ENCODE results near the gene FTO. TPM values are rescaled to one million over a fixed set of nuclear protein-coding genes. Genes with fewer than 3 reads are reported as not detected.

Gene FTO
- total RNA-seq, 1 experiment from 2014 or later, result 78.3 TPM

DNA sequence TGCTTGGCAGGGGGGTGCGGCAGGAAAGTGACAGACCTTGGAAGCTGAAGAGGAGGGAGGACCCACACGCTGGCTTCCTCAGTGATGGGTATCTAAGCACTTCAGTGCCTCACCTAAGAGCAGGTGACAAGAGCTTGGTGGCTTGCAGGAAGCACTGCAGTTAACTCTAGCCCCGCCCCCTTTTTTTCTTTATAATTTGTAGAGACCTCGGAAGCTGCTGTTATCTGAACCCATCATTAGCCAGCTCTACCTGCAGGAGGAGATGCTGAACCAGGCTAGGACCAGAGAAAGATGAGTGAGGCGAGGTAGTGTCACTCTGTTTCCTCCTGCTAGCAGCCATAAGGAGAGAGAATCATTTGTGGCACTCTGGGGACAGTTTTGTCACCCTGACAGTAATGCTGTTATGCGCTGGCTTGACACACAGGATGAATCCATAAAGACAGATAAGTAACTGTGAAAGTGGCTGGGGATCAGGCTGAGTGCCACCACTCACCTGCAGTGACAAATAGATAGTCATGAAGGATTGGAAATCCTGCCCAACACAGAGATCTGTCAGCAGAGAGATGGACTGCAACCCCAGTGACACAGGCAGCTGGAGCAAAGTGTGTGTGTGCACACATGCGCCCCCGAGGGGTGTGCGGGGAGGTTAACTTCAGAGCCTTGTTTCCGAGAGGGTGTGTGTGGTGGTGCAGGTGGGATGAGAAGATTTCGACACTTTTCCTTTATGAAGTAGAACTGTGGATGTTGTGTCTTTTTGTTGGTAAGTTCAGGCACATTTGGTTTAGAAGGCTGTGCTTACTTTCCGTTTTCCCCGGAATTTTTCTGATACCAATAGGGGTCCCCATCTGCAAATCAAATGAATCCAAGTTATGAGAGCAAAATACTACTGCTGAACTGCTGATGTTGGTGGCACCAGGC lies 358.7 kb downstream of the FTO start:
- intact Hi-C loops (cut with micrococcal nuclease; ENCODE audit: unreplicated experiment), result loop anchor here (2.0 to 5.0 kb wide), 2 partner anchors 114 to 290 kb away; no protein-coding TSS in a partner anchor
- H3K4me3 Mint-ChIP-seq (ENCODE audit: unreplicated experiment), result no peak overlapping the region
- CTCF ChIA-PET, result interaction anchor here (0.6 kb wide), 1 partner anchor 77 kb away, joined by 3 read pairs; no protein-coding TSS in a partner anchor

DNA sequence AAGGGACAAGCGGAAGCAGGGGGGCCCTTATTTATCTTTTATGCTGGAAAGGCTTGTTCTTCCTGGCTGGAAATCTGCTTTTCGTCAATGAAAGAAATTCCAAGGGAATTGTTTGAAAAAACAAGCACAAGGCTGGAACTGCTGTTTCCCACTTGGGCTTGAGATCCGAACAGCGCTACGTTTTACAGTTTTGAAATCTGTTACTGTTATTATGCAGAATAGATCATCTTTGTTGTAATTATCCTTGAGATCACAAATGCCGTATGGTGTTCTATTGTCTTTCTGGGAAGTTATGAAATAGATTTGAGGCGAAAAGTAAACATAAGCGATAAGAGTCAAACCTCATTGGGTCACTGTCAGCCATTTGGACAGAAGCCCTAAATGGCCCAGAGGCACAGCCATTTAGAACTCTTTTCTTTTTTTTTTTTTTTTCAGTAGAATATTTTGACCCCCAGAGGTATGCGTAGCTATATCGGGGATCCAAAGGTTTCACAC lies 359.4 kb downstream of the FTO start:
- H3K9me3 ChIP-seq, result no peaks in the 10 kb centered on the region
- H3K36me3 ChIP-seq (ENCODE audit: control insufficient read depth, insufficient read depth, low read length), result no peaks in the 10 kb centered on the region
- no peaks in the 10 kb centered on the region for H3K27me3 ChIP-seq (replicated peaks; ENCODE audit: control insufficient read depth, insufficient read depth, low read length)
- TF ChIP-seq, protein P1, sequence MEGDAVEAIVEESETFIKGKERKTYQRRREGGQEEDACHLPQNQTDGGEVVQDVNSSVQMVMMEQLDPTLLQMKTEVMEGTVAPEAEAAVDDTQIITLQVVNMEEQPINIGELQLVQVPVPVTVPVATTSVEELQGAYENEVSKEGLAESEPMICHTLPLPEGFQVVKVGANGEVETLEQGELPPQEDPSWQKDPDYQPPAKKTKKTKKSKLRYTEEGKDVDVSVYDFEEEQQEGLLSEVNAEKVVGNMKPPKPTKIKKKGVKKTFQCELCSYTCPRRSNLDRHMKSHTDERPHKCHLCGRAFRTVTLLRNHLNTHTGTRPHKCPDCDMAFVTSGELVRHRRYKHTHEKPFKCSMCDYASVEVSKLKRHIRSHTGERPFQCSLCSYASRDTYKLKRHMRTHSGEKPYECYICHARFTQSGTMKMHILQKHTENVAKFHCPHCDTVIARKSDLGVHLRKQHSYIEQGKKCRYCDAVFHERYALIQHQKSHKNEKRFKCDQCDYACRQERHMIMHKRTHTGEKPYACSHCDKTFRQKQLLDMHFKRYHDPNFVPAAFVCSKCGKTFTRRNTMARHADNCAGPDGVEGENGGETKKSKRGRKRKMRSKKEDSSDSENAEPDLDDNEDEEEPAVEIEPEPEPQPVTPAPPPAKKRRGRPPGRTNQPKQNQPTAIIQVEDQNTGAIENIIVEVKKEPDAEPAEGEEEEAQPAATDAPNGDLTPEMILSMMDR (IDR thresholded peaks at IDR 0.05; ENCODE audit: insufficient read depth in 1 of 2, low read depth in 1 of 2, low read length in 1 of 2, severe bottlenecking in 1 of 2, unreplicated experiment in 1 of 2), result no peak
- DNase-seq, result no peak
- ChIA-PET CTCF (interaction anchor here (0.6 kb wide), 1 partner anchor 302 kb away, joined by 7 read pairs; no protein-coding TSS in a partner anchor), POLR2A (no interaction called here)
- no TSS peak for BruUV-seq (replicated peaks)
- peaks cover 35% of the 10 kb centered on the region for H3K4me1 ChIP-seq
- Mint-ChIP-seq H3K4me3 (ENCODE audit: unreplicated experiment) (no peak overlapping the region), H3K9me3 (ENCODE audit: unreplicated experiment) (no peaks in the 10 kb centered on the region), H3K36me3 (ENCODE audit: insufficient read depth, unreplicated experiment) (peaks cover 4% of the 10 kb centered on the region), H3K27me3 (ENCODE audit: insufficient read depth, unreplicated experiment) (no peaks in the 10 kb centered on the region), H3K27ac (ENCODE audit: unreplicated experiment) (no peak overlapping the region), H3K4me1 (ENCODE audit: low read depth, unreplicated experiment) (peaks cover 50% of the 10 kb centered on the region)
- H3K4me3 ChIP-seq (ENCODE audit: low read depth, low read length), result no peak overlapping the region
- intact Hi-C loops (cut with micrococcal nuclease; ENCODE audit: unreplicated experiment), result loop anchor here (2.0 to 5.0 kb wide), 2 partner anchors 113 to 291 kb away; no protein-coding TSS in a partner anchor

More for the DNA sequence above, 358.7 kb downstream of the FTO start:
- TF ChIP-seq, protein P1 (IDR thresholded peaks at IDR 0.05; ENCODE audit: insufficient read depth in 1 of 2, low read depth in 1 of 2, low read length in 1 of 2, severe bottlenecking in 1 of 2, unreplicated experiment in 1 of 2), result no peak
- peaks cover 4% of the 10 kb centered on the region for H3K36me3 Mint-ChIP-seq (ENCODE audit: insufficient read depth, unreplicated experiment)
- no TSS peak for BruUV-seq (replicated peaks)
- Histone ChIP-seq H3K27me3 (replicated peaks; ENCODE audit: control insufficient read depth, insufficient read depth, low read length) (no peaks in the 10 kb centered on the region), H3K9me3 (no peaks in the 10 kb centered on the region), H3K4me3 (ENCODE audit: low read depth, low read length) (no peak overlapping the region), H3K4me1 (peaks cover 28% of the 10 kb centered on the region), H3K36me3 (ENCODE audit: control insufficient read depth, insufficient read depth, low read length) (no peaks in the 10 kb centered on the region)
- peak; percentile 45 to 54 for DNase-seq
- H3K4me1 Mint-ChIP-seq (ENCODE audit: low read depth, unreplicated experiment), result peaks cover 43% of the 10 kb centered on the region
- peak overlapping the region; percentile 56 for H3K27ac Mint-ChIP-seq (ENCODE audit: unreplicated experiment)
- H3K27me3 Mint-ChIP-seq (ENCODE audit: insufficient read depth, unreplicated experiment), result no peaks in the 10 kb centered on the region
- POLR2A ChIA-PET, result interaction anchor here (0.6 kb wide), 1 partner anchor 112 kb away, joined by 3 read pairs; no protein-coding TSS in a partner anchor
- no peaks in the 10 kb centered on the region for H3K9me3 Mint-ChIP-seq (ENCODE audit: unreplicated experiment)

DNA sequence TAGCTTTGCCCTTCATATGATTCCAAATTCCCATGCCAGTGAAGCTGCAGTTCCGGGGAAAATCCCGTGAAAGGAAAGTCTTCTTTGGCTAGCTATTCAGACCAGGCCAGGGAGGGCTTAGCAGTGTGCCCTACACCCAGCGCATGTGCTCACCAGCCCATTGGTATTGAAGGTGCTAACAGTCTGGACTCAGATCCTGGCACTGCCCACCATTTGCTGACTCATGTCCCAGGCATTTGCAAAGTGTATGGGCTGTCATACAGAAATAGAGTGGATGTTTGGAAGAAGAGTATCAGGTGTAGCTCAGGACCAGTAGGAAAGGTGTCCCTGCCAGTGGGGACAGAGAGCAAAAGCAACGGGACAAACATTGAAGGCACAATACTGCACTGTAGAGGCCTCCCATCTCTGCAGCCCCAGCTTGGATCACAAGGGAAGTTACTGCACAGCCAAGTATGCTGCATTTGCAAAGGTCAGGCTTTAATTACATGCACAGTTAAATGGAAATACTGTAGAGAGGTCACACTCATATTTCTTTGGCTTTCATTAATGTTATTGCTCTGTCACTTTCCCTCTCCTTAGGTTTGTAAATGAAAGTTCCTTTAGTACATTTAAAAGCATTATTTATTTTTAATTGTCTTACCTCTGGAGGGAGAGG lies 362.6 kb downstream of the FTO start:
- peaks cover 32% of the 10 kb centered on the region for H3K4me1 Mint-ChIP-seq (ENCODE audit: low read depth, unreplicated experiment)
- no peaks in the 10 kb centered on the region for H3K27me3 Mint-ChIP-seq (ENCODE audit: insufficient read depth, unreplicated experiment)
- H3K4me3 Mint-ChIP-seq (ENCODE audit: unreplicated experiment), result no peak overlapping the region
- peaks cover 19% of the 10 kb centered on the region for H3K4me1 ChIP-seq
- H3K36me3 Mint-ChIP-seq (ENCODE audit: insufficient read depth, unreplicated experiment), result peaks cover 4% of the 10 kb centered on the region
- no TSS peak for BruUV-seq (replicated peaks)
- H3K9me3 ChIP-seq, result no peaks in the 10 kb centered on the region
- no peak overlapping the region for H3K4me3 ChIP-seq (ENCODE audit: low read depth, low read length)
- H3K9me3 Mint-ChIP-seq (ENCODE audit: unreplicated experiment), result no peaks in the 10 kb centered on the region
- no peaks in the 10 kb centered on the region for H3K27me3 ChIP-seq (replicated peaks; ENCODE audit: control insufficient read depth, insufficient read depth, low read length)
- ChIA-PET POLR2A (no interaction called here), CTCF (no interaction called here)
- TF ChIP-seq, protein P1 (IDR thresholded peaks at IDR 0.05; ENCODE audit: insufficient read depth in 1 of 2, low read depth in 1 of 2, low read length in 1 of 2, severe bottlenecking in 1 of 2, unreplicated experiment in 1 of 2), result no peak
- no peaks in the 10 kb centered on the region for H3K36me3 ChIP-seq (ENCODE audit: control insufficient read depth, insufficient read depth, low read length)
- intact Hi-C loops (cut with micrococcal nuclease; ENCODE audit: unreplicated experiment), result loop anchor here (5.0 kb wide), 1 partner anchor 174 kb away; no protein-coding TSS in a partner anchor
- no peak overlapping the region for H3K27ac Mint-ChIP-seq (ENCODE audit: unreplicated experiment)
- no peak for DNase-seq
